Endodermal cell (in vitro differentiated cells): Measurements from ENCODE around the gene POU6F2. TPM values are rescaled to one million over a fixed set of nuclear protein-coding genes. Genes with fewer than 3 reads are reported as not detected.

Source experiments
- DNase-seq: peaks from one replicate; pipeline ENCODE4 v3.0.0-alpha.2; 2017
- H3K27ac ChIP-seq: 2 replicates; pipeline ENCODE4 v1.5.1; 2013; ENCODE audit warnings: mild to moderate bottlenecking, low read depth, low read length, moderate library complexity
- H3K27me3 ChIP-seq: 2 replicates; pipeline ENCODE4 v1.6.1; 2013; ENCODE audit warnings: mild to moderate bottlenecking, low read length, moderate library complexity; ENCODE audit not compliant: insufficient read depth, control insufficient read depth, poor library complexity, severe bottlenecking
- H3K36me3 ChIP-seq: 2 replicates; pipeline ENCODE4 v1.7.0; 2013; ENCODE audit warnings: mild to moderate bottlenecking, low read length, moderate library complexity; ENCODE audit not compliant: control insufficient read depth, insufficient read depth
- H3K4me1 ChIP-seq: one replicate; pipeline ENCODE4 v1.7.0; 2013; ENCODE audit warnings: low read length; ENCODE audit not compliant: control insufficient read depth, insufficient read depth
- H3K4me3 ChIP-seq: 2 replicates; pipeline ENCODE4 v1.5.1; 2013; ENCODE audit warnings: mild to moderate bottlenecking, low read length, moderate library complexity
- H3K9ac ChIP-seq: 2 replicates; pipeline ENCODE4 v1.6.1; 2013; ENCODE audit warnings: mild to moderate bottlenecking, low read length, moderate library complexity; ENCODE audit not compliant: poor library complexity, severe bottlenecking; ENCODE audit errors: extremely low read depth
- H3K9me3 ChIP-seq: 2 replicates; pipeline ENCODE4 v1.6.1; 2013; ENCODE audit warnings: mild to moderate bottlenecking, low read length, moderate library complexity; ENCODE audit not compliant: control insufficient read depth
- H3K27ac Mint-ChIP-seq: 2 replicates; pipeline ENCODE4 v1.8.0; 2020; ENCODE audit warnings: mixed read lengths
- H3K27me3 Mint-ChIP-seq: 2 replicates; pipeline ENCODE4 v1.8.0; 2021; ENCODE audit warnings: mild to moderate bottlenecking, mixed read lengths; ENCODE audit not compliant: insufficient read depth
- H3K36me3 Mint-ChIP-seq: 2 replicates; pipeline ENCODE4 v1.8.0; 2020; ENCODE audit warnings: low read depth, mixed read lengths
- H3K4me1 Mint-ChIP-seq: 2 replicates; pipeline ENCODE4 v1.8.0; 2020; ENCODE audit warnings: mixed read lengths
- H3K4me3 Mint-ChIP-seq: 2 replicates; pipeline ENCODE4 v1.8.0; 2020; ENCODE audit warnings: mild to moderate bottlenecking, moderate library complexity, mixed read lengths
- H3K9me3 Mint-ChIP-seq: 2 replicates; pipeline ENCODE4 v1.8.0; 2020; ENCODE audit warnings: mild to moderate bottlenecking, mixed read lengths
- CTCF ChIP-seq: fragments of 200-600 bp; sonication (generic); conservative IDR thresholded peaks from 2 replicates; pipeline ENCODE4 v1.5.0; 2021; ENCODE audit warnings: antibody characterized with exemption, mild to moderate bottlenecking
- WGBS, 2 experiments: methylation state at CpG; one replicate each; pipeline versions ENCODE4 v1.1.5 to v1.1.7; 2013; ENCODE audit warnings: missing lambda C conversion rate in 2 of 2, mixed read lengths in 1 of 2; ENCODE audit not compliant: insufficient coverage in 1 of 2, insufficient read length in 1 of 2; 5-methylcytosine and 5-hydroxymethylcytosine counted together
- total RNA-seq, 2 donors: library from RNA; stranded (reverse); fragmentation: NEBNext Ultra II Directional in 1 of 2; extraction: Animal tissue kit (Norgen Biotek cat#: 25700) in 1 of 2; gene quantifications; 2 replicates in 1 of 2; 3 replicates in 1 of 2; pipeline ENCODE4 v1.2.1, GENCODE V29; 2021

The POU6F2 gene
- total RNA-seq, 2 donors from 2014 or later = 6.0 to 10.0 TPM

GRCh38 chr7:38973760-38974159, 3.9 kb upstream of the POU6F2 start:
- TF ChIP-seq CTCF = no peak
- DNase-seq = no peak
- Histone ChIP-seq H3K27ac (no peak overlapping the region), H3K27me3 (peaks cover 18% of the 10 kb centered on the region), H3K9ac (no peak overlapping the region), H3K9me3 (no peaks in the 10 kb centered on the region), H3K36me3 (no peaks in the 10 kb centered on the region), H3K4me3 (no peak overlapping the region), H3K4me1 (no peaks in the 10 kb centered on the region)
- no peaks in the 10 kb centered on the region for H3K36me3 Mint-ChIP-seq
- H3K27me3 Mint-ChIP-seq = peaks cover 33% of the 10 kb centered on the region
- no peak overlapping the region for H3K27ac Mint-ChIP-seq
- H3K9me3 Mint-ChIP-seq = no peaks in the 10 kb centered on the region
- no peak overlapping the region for H3K4me3 Mint-ChIP-seq
- WGBS, 2 experiments = 71 to 80% methylated on average over 3 to 4 of the region's 4 CpGs
- peaks cover 9% of the 10 kb centered on the region for H3K4me1 Mint-ChIP-seq

DNA sequence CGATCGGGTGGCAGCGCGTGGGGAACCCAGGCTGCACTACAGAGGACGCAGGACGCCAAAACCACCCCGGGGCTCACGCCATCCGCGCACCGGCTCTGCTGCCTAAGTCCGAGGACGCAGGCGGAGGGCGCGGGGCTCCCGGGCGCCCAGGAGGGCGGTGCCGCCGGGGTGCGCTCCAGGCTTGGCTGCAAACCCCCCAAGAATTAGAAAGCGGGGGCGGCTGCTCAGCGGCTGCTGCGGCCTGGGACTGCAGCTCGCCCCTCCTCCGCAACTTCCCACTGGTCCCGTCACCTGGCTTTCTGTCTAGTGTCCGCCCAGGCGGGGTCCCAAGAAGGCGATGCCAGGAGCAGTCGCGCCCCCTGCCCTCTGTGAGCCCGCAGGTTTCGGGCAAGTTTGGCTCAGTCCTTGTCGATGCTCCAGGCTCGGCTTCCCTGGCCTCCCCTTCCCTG, 1.7 kb upstream of the POU6F2 start:
- Histone ChIP-seq H3K9me3 (no peaks in the 10 kb centered on the region), H3K4me3 (peak overlapping the region; percentile 69), H3K27me3 (peaks cover 18% of the 10 kb centered on the region), H3K36me3 (no peaks in the 10 kb centered on the region), H3K4me1 (no peaks in the 10 kb centered on the region), H3K27ac (no peak overlapping the region), H3K9ac (no peak overlapping the region)
- WGBS, 2 experiments = 17 to 22% methylated on average over 10 to 38 of the region's 38 CpGs
- Mint-ChIP-seq H3K4me3 (peak overlapping the region; percentile 60), H3K27ac (no peak overlapping the region), H3K9me3 (no peaks in the 10 kb centered on the region), H3K36me3 (no peaks in the 10 kb centered on the region), H3K4me1 (peaks cover 11% of the 10 kb centered on the region), H3K27me3 (peaks cover 33% of the 10 kb centered on the region)
- DNase-seq = peak; percentile 87
- TF ChIP-seq CTCF = peak; percentile 33

- TF ChIP-seq CTCF = no peak
- H3K9ac ChIP-seq = no peak overlapping the region
- no peaks in the 10 kb centered on the region for H3K4me1 ChIP-seq
- H3K9me3 Mint-ChIP-seq = no peaks in the 10 kb centered on the region
- no peak overlapping the region for H3K4me3 Mint-ChIP-seq
- no peak overlapping the region for H3K27ac ChIP-seq
- H3K27me3 ChIP-seq = peaks cover 18% of the 10 kb centered on the region
- no peak overlapping the region for H3K27ac Mint-ChIP-seq
- no peaks in the 10 kb centered on the region for H3K36me3 ChIP-seq
- DNase-seq = peak; percentile 49
- WGBS, 2 experiments = 50 to 56% methylated on average over 1 to 5 of the region's 5 CpGs
- H3K36me3 Mint-ChIP-seq = no peaks in the 10 kb centered on the region
- H3K4me3 ChIP-seq = no peak overlapping the region
- no peaks in the 10 kb centered on the region for H3K9me3 ChIP-seq
- peaks cover 11% of the 10 kb centered on the region for H3K4me1 Mint-ChIP-seq
- H3K27me3 Mint-ChIP-seq = peaks cover 31% of the 10 kb centered on the region
Measured at GRCh38 chr7:38978491-38978890, 782 bp downstream of the POU6F2 start.
